Dedifferentiated amniotic fluid mesenchymal stem cell (primary cell): Measurements from ENCODE around the gene GFAP.

ENCODE experiments used
- DNase-seq: peaks from one replicate; pipeline ENCODE4 v3.0.0-alpha.2; 2016; ENCODE audit errors: extremely low spot score

The GFAP gene

GRCh38 chr17:44914148-44914547 is 1.2 kb downstream of the GFAP start:
- no peak for DNase-seq

GRCh38 chr17:44913676-44914075 is 1.6 kb downstream of the GFAP start:
- DNase-seq: no peak

- no peak for DNase-seq
Observed at GRCh38 chr17:44912763-44913544, 2.3 kb downstream of the GFAP start.

- DNase-seq: no peak
Observed at GRCh38 chr17:44911133-44912001, 3.9 kb downstream of the GFAP start.

GRCh38 chr17:44910231-44911106 is 4.8 kb downstream of the GFAP start:
- DNase-seq: no peak

GRCh38 chr17:44909681-44910144 is 5.6 kb downstream of the GFAP start:
- peak; percentile 62 for DNase-seq

- no peak for DNase-seq
Observed at GRCh38 chr17:44908761-44909326, 6.5 kb downstream of the GFAP start.

GRCh38 chr17:44907729-44908470 is 7.4 kb downstream of the GFAP start:
- DNase-seq: no peak

GRCh38 chr17:44906763-44907728 is 8.3 kb downstream of the GFAP start:
- DNase-seq: no peak

GRCh38 chr17:44906010-44906646 is 9.2 kb downstream of the GFAP start:
- DNase-seq: peak; percentile 64

GRCh38 chr17:44905006-44906000 is 10.0 kb downstream of the GFAP start:
- no peak for DNase-seq

- DNase-seq: no peak
Observed at GRCh38 chr17:44904001-44904984, 11.0 kb downstream of the GFAP start.

GRCh38 chr17:44903012-44903685 is 12.2 kb downstream of the GFAP start:
- no peak for DNase-seq

- DNase-seq: no peak
Observed at GRCh38 chr17:44902135-44902760, 13.1 kb downstream of the GFAP start.

GRCh38 chr17:44901411-44901921 is 13.8 kb downstream of the GFAP start:
- DNase-seq: peak; percentile 64
